ENCODE data around the gene SDF4.
"Not testable (repeated sequence)": the region's sequence is repeated elsewhere in the genome, so short reads cannot be mapped to it uniquely, and the experiment has no call there.

The SDF4 gene

GRCh38 chr1:1199141-1199960, 32.5 kb downstream of the SDF4 start:
- no peaks in the 10 kb centered on the region for H3K4me1 ChIP-seq (ENCODE audit: control insufficient read depth in 1 of 2, insufficient read depth in 2 of 2, low read length in 2 of 2)
- no peak overlapping the region for H3K27ac ChIP-seq (ENCODE audit: low read depth, low read length)
- H3K36me3 ChIP-seq (ENCODE audit: control insufficient read depth in 1 of 2, insufficient read depth in 2 of 2, low read length in 2 of 2): no peaks in the 10 kb centered on the region
- peaks cover 0 to 5% of the 10 kb centered on the region in 2 donors for H3K9me3 ChIP-seq (ENCODE audit: control insufficient read depth in 1 of 2, low read length in 2 of 2)
- H3K9ac ChIP-seq (ENCODE audit: low read depth in 1 of 2, low read length in 2 of 2): no peak overlapping the region
- H3K27me3 ChIP-seq (ENCODE audit: control insufficient read depth in 1 of 2, insufficient read depth in 2 of 2, low read length in 2 of 2): peaks cover 7 to 9% of the 10 kb centered on the region in 2 donors
- no peak overlapping the region for H3K4me3 ChIP-seq (ENCODE audit: low read depth in 1 of 2, low read length in 2 of 2)

GRCh38 chr1:1198423-1199140, 33.2 kb downstream of the SDF4 start:
- Histone ChIP-seq H3K9me3 (ENCODE audit: control insufficient read depth in 1 of 2, low read length in 2 of 2) (peaks cover 0 to 5% of the 10 kb centered on the region in 2 donors), H3K4me3 (ENCODE audit: low read depth in 1 of 2, low read length in 2 of 2) (no peak overlapping the region), H3K27ac (ENCODE audit: low read depth, low read length) (no peak overlapping the region), H3K9ac (ENCODE audit: low read depth in 1 of 2, low read length in 2 of 2) (no peak overlapping the region), H3K36me3 (ENCODE audit: control insufficient read depth in 1 of 2, insufficient read depth in 2 of 2, low read length in 2 of 2) (no peaks in the 10 kb centered on the region), H3K27me3 (ENCODE audit: control insufficient read depth in 1 of 2, insufficient read depth in 2 of 2, low read length in 2 of 2) (peaks cover 4 to 9% of the 10 kb centered on the region in 2 donors), H3K4me1 (ENCODE audit: control insufficient read depth in 1 of 2, insufficient read depth in 2 of 2, low read length in 2 of 2) (no peaks in the 10 kb centered on the region)

GRCh38 chr1:1197551-1198422, 34.0 kb downstream of the SDF4 start:
- peaks cover 0 to 5% of the 10 kb centered on the region in 2 donors for H3K9me3 ChIP-seq (ENCODE audit: control insufficient read depth in 1 of 2, low read length in 2 of 2)
- H3K4me1 ChIP-seq (ENCODE audit: control insufficient read depth in 1 of 2, insufficient read depth in 2 of 2, low read length in 2 of 2): no peaks in the 10 kb centered on the region
- H3K9ac ChIP-seq (ENCODE audit: low read depth in 1 of 2, low read length in 2 of 2): no peak overlapping the region
- H3K27ac ChIP-seq (ENCODE audit: low read depth, low read length): no peak overlapping the region
- peaks cover 4 to 9% of the 10 kb centered on the region in 2 donors for H3K27me3 ChIP-seq (ENCODE audit: control insufficient read depth in 1 of 2, insufficient read depth in 2 of 2, low read length in 2 of 2)
- no peak overlapping the region for H3K4me3 ChIP-seq (ENCODE audit: low read depth in 1 of 2, low read length in 2 of 2)
- H3K36me3 ChIP-seq (ENCODE audit: control insufficient read depth in 1 of 2, insufficient read depth in 2 of 2, low read length in 2 of 2): no peaks in the 10 kb centered on the region

DNA sequence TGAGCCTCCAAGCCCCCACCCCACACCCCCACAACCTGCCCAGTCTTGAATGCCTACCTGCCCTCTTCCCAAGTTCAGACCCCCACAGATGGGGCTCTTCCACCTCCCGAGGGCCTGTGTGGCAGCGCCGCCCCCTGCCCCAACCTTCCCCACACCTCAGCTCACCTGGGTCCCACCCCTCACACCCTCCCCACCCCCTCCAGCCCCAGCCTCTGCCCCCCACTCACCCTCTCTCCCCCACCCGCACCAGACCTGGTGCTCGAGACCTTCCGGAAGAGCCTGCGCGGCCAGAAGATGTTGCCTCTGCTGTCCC, 34.7 kb downstream of the SDF4 start:
- Histone ChIP-seq H3K27me3 (ENCODE audit: control insufficient read depth in 1 of 2, insufficient read depth in 2 of 2, low read length in 2 of 2) (peaks cover 4 to 9% of the 10 kb centered on the region in 2 donors), H3K27ac (ENCODE audit: low read depth, low read length) (no peak overlapping the region), H3K36me3 (ENCODE audit: control insufficient read depth in 1 of 2, insufficient read depth in 2 of 2, low read length in 2 of 2) (no peaks in the 10 kb centered on the region), H3K4me1 (ENCODE audit: control insufficient read depth in 1 of 2, insufficient read depth in 2 of 2, low read length in 2 of 2) (no peaks in the 10 kb centered on the region), H3K9ac (ENCODE audit: low read depth in 1 of 2, low read length in 2 of 2) (no peak overlapping the region), H3K4me3 (ENCODE audit: low read depth in 1 of 2, low read length in 2 of 2) (no peak overlapping the region), H3K9me3 (ENCODE audit: control insufficient read depth in 1 of 2, low read length in 2 of 2) (peaks cover 0 to 5% of the 10 kb centered on the region in 2 donors)

DNA sequence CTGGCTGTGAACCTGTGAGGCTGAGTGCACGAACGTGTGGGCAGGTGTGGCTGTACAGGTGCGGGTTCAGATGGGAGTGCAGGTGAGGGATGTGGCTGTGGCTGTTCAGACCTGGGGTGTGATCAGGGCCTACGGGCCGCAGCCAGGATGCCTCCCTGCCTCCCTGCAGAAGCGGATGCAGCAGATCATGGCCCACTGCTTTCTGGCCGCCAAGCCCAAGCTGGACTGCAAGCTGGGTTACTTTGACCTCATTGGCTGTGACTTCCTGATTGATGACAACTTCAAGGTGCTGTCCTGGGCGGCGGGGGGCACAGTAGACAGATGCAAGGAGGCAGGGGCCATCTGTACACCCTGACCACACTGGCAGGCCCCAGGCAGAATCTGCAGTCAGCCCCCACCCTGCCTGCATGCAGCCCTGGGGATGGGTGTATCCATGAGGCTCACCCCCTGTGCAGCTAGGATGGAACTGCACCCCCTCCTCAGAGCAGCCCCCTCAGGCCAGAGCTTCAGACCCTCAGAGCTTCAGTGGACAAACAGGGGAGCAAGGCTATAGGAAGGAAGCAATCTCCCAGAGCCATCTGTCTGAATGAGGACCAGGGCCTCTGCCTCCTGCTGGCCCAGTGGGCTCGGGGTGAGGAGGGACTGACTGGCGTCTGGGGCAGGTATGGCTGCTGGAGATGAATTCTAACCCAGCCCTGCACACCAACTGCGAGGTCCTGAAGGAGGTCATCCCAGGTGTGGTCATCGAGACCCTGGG, 35.2 kb downstream of the SDF4 start:
- H3K27ac ChIP-seq (ENCODE audit: low read depth, low read length): no peak overlapping the region
- H3K36me3 ChIP-seq (ENCODE audit: control insufficient read depth in 1 of 2, insufficient read depth in 2 of 2, low read length in 2 of 2): no peaks in the 10 kb centered on the region
- peaks cover 4 to 9% of the 10 kb centered on the region in 2 donors for H3K27me3 ChIP-seq (ENCODE audit: control insufficient read depth in 1 of 2, insufficient read depth in 2 of 2, low read length in 2 of 2)
- H3K4me1 ChIP-seq (ENCODE audit: control insufficient read depth in 1 of 2, insufficient read depth in 2 of 2, low read length in 2 of 2): no peaks in the 10 kb centered on the region
- H3K9me3 ChIP-seq (ENCODE audit: control insufficient read depth in 1 of 2, low read length in 2 of 2): peaks cover 0 to 5% of the 10 kb centered on the region in 2 donors
- H3K9ac ChIP-seq (ENCODE audit: low read depth in 1 of 2, low read length in 2 of 2): no peak overlapping the region
- no peak overlapping the region for H3K4me3 ChIP-seq (ENCODE audit: low read depth in 1 of 2, low read length in 2 of 2)

- not testable (repeated sequence) for H3K4me1 ChIP-seq (ENCODE audit: control insufficient read depth in 1 of 2, insufficient read depth in 2 of 2, low read length in 2 of 2); H3K9ac ChIP-seq (ENCODE audit: low read depth in 1 of 2, low read length in 2 of 2); H3K27me3 ChIP-seq (ENCODE audit: control insufficient read depth in 1 of 2, insufficient read depth in 2 of 2, low read length in 2 of 2); H3K27ac ChIP-seq (ENCODE audit: low read depth, low read length); H3K4me3 ChIP-seq (ENCODE audit: low read depth in 1 of 2, low read length in 2 of 2); H3K9me3 ChIP-seq (ENCODE audit: control insufficient read depth in 1 of 2, low read length in 2 of 2); H3K36me3 ChIP-seq (ENCODE audit: control insufficient read depth in 1 of 2, insufficient read depth in 2 of 2, low read length in 2 of 2)
Measured at GRCh38 chr1:1195726-1196125, 36.1 kb downstream of the SDF4 start.

DNA sequence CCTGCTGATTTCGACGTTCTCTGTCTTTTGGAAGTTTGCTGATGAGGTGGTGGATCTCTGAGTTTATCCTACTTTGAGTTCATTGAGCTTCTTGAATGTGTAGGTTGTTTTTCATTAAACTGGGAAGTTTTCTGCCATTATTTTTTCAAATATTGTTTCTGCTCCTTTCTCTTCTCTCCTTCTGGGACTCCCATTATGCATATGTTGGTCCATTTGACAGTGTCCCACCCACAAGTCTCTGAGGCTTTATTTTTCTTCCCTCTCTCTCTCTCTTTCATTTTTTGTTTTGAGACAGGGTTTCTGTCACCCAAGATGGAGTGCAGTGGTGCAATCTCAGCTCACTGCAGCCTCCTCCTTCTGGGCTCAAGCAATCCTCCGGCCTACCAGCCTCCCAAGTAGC, 37.1 kb downstream of the SDF4 start:
- Histone ChIP-seq H3K36me3 (ENCODE audit: control insufficient read depth in 1 of 2, insufficient read depth in 2 of 2, low read length in 2 of 2) (no peaks in the 10 kb centered on the region), H3K9me3 (ENCODE audit: control insufficient read depth in 1 of 2, low read length in 2 of 2) (peaks cover 0 to 5% of the 10 kb centered on the region in 2 donors), H3K4me3 (ENCODE audit: low read depth in 1 of 2, low read length in 2 of 2) (no peak overlapping the region), H3K27ac (ENCODE audit: low read depth, low read length) (no peak overlapping the region), H3K9ac (ENCODE audit: low read depth in 1 of 2, low read length in 2 of 2) (no peak overlapping the region), H3K27me3 (ENCODE audit: control insufficient read depth in 1 of 2, insufficient read depth in 2 of 2, low read length in 2 of 2) (peaks cover 0 to 4% of the 10 kb centered on the region in 2 donors), H3K4me1 (ENCODE audit: control insufficient read depth in 1 of 2, insufficient read depth in 2 of 2, low read length in 2 of 2) (no peaks in the 10 kb centered on the region)

- Histone ChIP-seq H3K4me3 (ENCODE audit: low read depth in 1 of 2, low read length in 2 of 2) (no peak overlapping the region), H3K27me3 (ENCODE audit: control insufficient read depth in 1 of 2, insufficient read depth in 2 of 2, low read length in 2 of 2) (no peaks in the 10 kb centered on the region), H3K36me3 (ENCODE audit: control insufficient read depth in 1 of 2, insufficient read depth in 2 of 2, low read length in 2 of 2) (no peaks in the 10 kb centered on the region), H3K27ac (ENCODE audit: low read depth, low read length) (no peak overlapping the region), H3K4me1 (ENCODE audit: control insufficient read depth in 1 of 2, insufficient read depth in 2 of 2, low read length in 2 of 2) (no peaks in the 10 kb centered on the region), H3K9ac (ENCODE audit: low read depth in 1 of 2, low read length in 2 of 2) (no peak overlapping the region), H3K9me3 (ENCODE audit: control insufficient read depth in 1 of 2, low read length in 2 of 2) (peaks cover 0 to 5% of the 10 kb centered on the region in 2 donors)
Measured at GRCh38 chr1:1191734-1192133, 40.1 kb downstream of the SDF4 start.

DNA sequence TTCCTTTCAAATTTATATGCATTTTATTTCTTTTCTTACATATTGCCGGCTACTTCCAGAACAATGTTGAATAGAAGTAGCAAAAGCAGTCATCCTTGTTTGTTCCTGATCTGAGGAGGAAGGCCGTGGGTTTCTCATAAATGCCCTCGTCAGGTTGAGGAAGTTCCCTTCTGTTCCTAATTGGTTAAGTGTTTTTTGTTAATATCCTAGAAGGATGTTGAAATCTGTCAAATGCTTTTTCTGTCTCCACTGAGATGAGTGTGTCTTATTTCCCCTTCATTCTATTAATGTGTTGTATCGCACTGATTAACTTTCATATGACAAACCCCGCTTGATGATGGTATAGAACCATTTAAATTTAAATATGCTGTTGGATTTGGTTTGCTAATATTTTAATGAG, 42.7 kb downstream of the SDF4 start:
- H3K4me1 ChIP-seq (ENCODE audit: control insufficient read depth in 1 of 2, insufficient read depth in 2 of 2, low read length in 2 of 2): no peaks in the 10 kb centered on the region
- H3K9ac ChIP-seq (ENCODE audit: low read depth in 1 of 2, low read length in 2 of 2): no peak overlapping the region
- H3K4me3 ChIP-seq (ENCODE audit: low read depth in 1 of 2, low read length in 2 of 2): no peak overlapping the region
- no peaks in the 10 kb centered on the region for H3K36me3 ChIP-seq (ENCODE audit: control insufficient read depth in 1 of 2, insufficient read depth in 2 of 2, low read length in 2 of 2)
- H3K27me3 ChIP-seq (ENCODE audit: control insufficient read depth in 1 of 2, insufficient read depth in 2 of 2, low read length in 2 of 2): no peaks in the 10 kb centered on the region
- no peaks in the 10 kb centered on the region for H3K9me3 ChIP-seq (ENCODE audit: control insufficient read depth in 1 of 2, low read length in 2 of 2)
- H3K27ac ChIP-seq (ENCODE audit: low read depth, low read length): no peak overlapping the region

Data from duodenal mucosa (tissue), 2 donors.